Measurements from ENCODE around the gene SPTA1. TPM values are rescaled to one million over a fixed set of nuclear protein-coding genes. Genes with fewer than 3 reads are reported as not detected.

The SPTA1 gene
- polyA plus RNA-seq = under 1 TPM in 1 of 2 donors, not detected in 1; 0.04 TPM

DNA sequence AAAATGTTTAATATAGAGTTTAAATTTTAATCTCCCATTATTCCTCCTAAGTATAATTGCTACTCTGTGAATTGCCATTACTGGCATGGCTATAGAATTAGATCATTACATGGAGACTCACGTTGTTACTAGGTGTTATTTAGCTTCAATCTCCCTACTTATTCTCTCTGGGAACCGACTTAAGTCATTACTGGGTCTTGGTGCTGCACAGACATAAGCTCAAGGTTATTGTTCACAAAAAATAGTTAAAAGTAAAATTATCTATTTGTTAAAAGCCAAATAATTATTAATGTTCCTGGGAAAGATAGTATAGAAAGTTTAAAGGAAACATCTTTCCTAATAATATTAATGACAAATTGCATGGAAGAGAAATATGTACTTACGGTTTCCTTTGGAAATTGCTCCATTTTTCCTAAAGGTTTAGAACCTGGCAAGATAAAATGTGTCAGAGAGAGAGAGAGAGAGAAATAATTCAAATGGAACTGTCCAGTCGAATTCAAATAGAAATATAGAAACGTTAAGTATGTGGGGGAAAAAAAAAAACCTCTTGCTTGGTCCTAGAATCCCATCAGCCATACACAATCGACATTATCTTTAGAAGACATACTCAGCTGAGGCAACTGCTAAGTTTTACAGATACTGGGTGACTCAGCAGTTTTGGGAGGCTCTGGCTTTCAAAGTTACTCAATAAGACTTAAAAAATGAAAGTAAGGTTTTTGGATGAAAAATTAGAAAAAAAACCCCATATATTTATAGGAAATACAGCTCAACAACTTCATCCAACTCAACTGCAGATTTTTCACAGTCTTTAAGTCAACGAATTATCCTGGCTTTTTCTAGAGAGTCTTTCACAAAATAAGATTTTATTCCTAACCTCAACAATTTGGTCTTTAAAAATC is at the start of gene SPTA1:
Gene SPTA1, minus strand, starts transcription at position 605 of the 899 bp plus-strand sequence. Its CDS starts 198 bp downstream, at position 407.
- Histone ChIP-seq H3K27ac (ENCODE audit: low read depth in 2 of 2, low read length in 1 of 2) (no peak within 1 kb of the TSS), H3K4me3 (ENCODE audit: low read depth in 1 of 2, low read length in 2 of 2) (no peak within 1 kb of the TSS), H3K9me3 (ENCODE audit: control insufficient read depth in 2 of 2, insufficient read depth in 1 of 2, low read depth in 1 of 2, low read length in 1 of 2) (no peaks in the 10 kb centered on the region), H3K36me3 (ENCODE audit: control insufficient read depth in 2 of 2, insufficient read depth in 2 of 2, low read length in 1 of 2) (no peaks in the 10 kb centered on the region), H3K27me3 (ENCODE audit: control insufficient read depth in 1 of 2, insufficient read depth in 2 of 2, low read length in 2 of 2) (no peaks in the 10 kb centered on the region), H3K4me1 (ENCODE audit: control insufficient read depth in 2 of 2, insufficient read depth in 2 of 2, low read length in 1 of 2) (no peaks in the 10 kb centered on the region)
- WGBS, 2 donors = 52 to 62% methylated on average over 7 of the region's 7 CpGs

DNA sequence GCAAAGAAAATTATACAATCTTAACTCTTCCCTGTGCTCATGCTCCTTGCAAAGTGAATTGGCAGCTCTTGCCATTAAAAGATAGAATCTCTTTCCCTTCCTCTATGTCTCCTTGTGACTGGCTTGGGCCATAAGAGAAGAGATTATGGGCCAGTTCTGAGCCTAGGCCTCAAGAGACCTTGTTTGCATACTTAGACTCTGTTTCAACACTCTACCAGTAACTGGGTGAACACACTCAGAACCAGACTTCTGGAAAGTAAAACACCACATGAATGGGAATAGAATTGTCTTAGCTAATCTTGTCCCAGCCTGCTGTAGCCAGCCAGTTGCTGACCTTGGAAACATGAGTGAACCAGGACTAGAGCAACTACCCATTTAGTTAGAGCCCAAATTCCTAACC is 49.3 kb upstream of the SPTA1 start:
- Histone ChIP-seq H3K36me3 (ENCODE audit: control insufficient read depth in 2 of 2, insufficient read depth in 2 of 2, low read length in 1 of 2) (no peaks in the 10 kb centered on the region), H3K4me3 (ENCODE audit: low read depth in 1 of 2, low read length in 2 of 2) (no peak overlapping the region), H3K27ac (ENCODE audit: low read depth in 2 of 2, low read length in 1 of 2) (no peak overlapping the region), H3K9me3 (ENCODE audit: control insufficient read depth in 2 of 2, insufficient read depth in 1 of 2, low read depth in 1 of 2, low read length in 1 of 2) (peaks cover 0 to 2% of the 10 kb centered on the region in 2 donors), H3K4me1 (ENCODE audit: control insufficient read depth in 2 of 2, insufficient read depth in 2 of 2, low read length in 1 of 2) (no peaks in the 10 kb centered on the region), H3K27me3 (ENCODE audit: control insufficient read depth in 1 of 2, insufficient read depth in 2 of 2, low read length in 2 of 2) (no peaks in the 10 kb centered on the region)

- Histone ChIP-seq H3K27me3 (ENCODE audit: control insufficient read depth in 1 of 2, insufficient read depth in 2 of 2, low read length in 2 of 2) (no peaks in the 10 kb centered on the region), H3K27ac (ENCODE audit: low read depth in 2 of 2, low read length in 1 of 2) (no peak overlapping the region), H3K4me1 (ENCODE audit: control insufficient read depth in 2 of 2, insufficient read depth in 2 of 2, low read length in 1 of 2) (no peaks in the 10 kb centered on the region), H3K9me3 (ENCODE audit: control insufficient read depth in 2 of 2, insufficient read depth in 1 of 2, low read depth in 1 of 2, low read length in 1 of 2) (peaks cover 0 to 2% of the 10 kb centered on the region in 2 donors), H3K4me3 (ENCODE audit: low read depth in 1 of 2, low read length in 2 of 2) (no peak overlapping the region), H3K36me3 (ENCODE audit: control insufficient read depth in 2 of 2, insufficient read depth in 2 of 2, low read length in 1 of 2) (no peaks in the 10 kb centered on the region)
- 56 to 57% methylated on average over 2 of the region's 2 CpGs for WGBS, 2 donors
Measured at GRCh38 chr1:158732524-158732923, 46.0 kb upstream of the SPTA1 start.

DNA sequence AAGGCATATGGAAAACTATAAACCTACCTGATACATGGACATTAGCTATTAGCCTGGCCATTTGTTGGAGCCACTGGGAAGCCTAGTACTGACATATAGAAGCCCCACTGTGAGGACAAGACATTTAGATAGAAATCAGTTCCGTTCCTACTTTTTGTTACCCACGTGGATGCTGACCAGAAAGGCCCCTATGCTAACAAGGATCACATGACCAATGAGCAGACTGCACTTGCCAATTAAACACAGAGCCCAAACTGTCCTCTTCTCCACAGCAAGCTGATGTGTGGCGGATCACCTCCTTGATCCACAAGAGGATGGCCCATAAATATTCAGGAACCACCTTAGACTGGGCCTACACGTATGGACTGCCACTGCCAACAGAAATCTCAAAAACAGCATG is 45.2 kb upstream of the SPTA1 start:
- H3K27me3 ChIP-seq (ENCODE audit: control insufficient read depth in 1 of 2, insufficient read depth in 2 of 2, low read length in 2 of 2) = no peaks in the 10 kb centered on the region
- WGBS, 2 donors = 78 to 82% methylated on average over 4 of the region's 4 CpGs
- H3K4me3 ChIP-seq (ENCODE audit: low read depth in 1 of 2, low read length in 2 of 2) = no peak overlapping the region
- no peaks in the 10 kb centered on the region for H3K36me3 ChIP-seq (ENCODE audit: control insufficient read depth in 2 of 2, insufficient read depth in 2 of 2, low read length in 1 of 2)
- peaks cover 0 to 2% of the 10 kb centered on the region in 2 donors for H3K9me3 ChIP-seq (ENCODE audit: control insufficient read depth in 2 of 2, insufficient read depth in 1 of 2, low read depth in 1 of 2, low read length in 1 of 2)
- H3K27ac ChIP-seq (ENCODE audit: low read depth in 2 of 2, low read length in 1 of 2) = no peak overlapping the region
- no peaks in the 10 kb centered on the region for H3K4me1 ChIP-seq (ENCODE audit: control insufficient read depth in 2 of 2, insufficient read depth in 2 of 2, low read length in 1 of 2)

GRCh38 chr1:158730453-158730852 is 43.9 kb upstream of the SPTA1 start:
- Histone ChIP-seq H3K4me3 (ENCODE audit: low read depth in 1 of 2, low read length in 2 of 2) (no peak overlapping the region), H3K36me3 (ENCODE audit: control insufficient read depth in 2 of 2, insufficient read depth in 2 of 2, low read length in 1 of 2) (no peaks in the 10 kb centered on the region), H3K27me3 (ENCODE audit: control insufficient read depth in 1 of 2, insufficient read depth in 2 of 2, low read length in 2 of 2) (no peaks in the 10 kb centered on the region), H3K4me1 (ENCODE audit: control insufficient read depth in 2 of 2, insufficient read depth in 2 of 2, low read length in 1 of 2) (no peaks in the 10 kb centered on the region), H3K27ac (ENCODE audit: low read depth in 2 of 2, low read length in 1 of 2) (no peak overlapping the region), H3K9me3 (ENCODE audit: control insufficient read depth in 2 of 2, insufficient read depth in 1 of 2, low read depth in 1 of 2, low read length in 1 of 2) (peaks cover 0 to 2% of the 10 kb centered on the region in 2 donors)
- WGBS, 2 donors = 48 to 65% methylated on average over 4 of the region's 4 CpGs

DNA sequence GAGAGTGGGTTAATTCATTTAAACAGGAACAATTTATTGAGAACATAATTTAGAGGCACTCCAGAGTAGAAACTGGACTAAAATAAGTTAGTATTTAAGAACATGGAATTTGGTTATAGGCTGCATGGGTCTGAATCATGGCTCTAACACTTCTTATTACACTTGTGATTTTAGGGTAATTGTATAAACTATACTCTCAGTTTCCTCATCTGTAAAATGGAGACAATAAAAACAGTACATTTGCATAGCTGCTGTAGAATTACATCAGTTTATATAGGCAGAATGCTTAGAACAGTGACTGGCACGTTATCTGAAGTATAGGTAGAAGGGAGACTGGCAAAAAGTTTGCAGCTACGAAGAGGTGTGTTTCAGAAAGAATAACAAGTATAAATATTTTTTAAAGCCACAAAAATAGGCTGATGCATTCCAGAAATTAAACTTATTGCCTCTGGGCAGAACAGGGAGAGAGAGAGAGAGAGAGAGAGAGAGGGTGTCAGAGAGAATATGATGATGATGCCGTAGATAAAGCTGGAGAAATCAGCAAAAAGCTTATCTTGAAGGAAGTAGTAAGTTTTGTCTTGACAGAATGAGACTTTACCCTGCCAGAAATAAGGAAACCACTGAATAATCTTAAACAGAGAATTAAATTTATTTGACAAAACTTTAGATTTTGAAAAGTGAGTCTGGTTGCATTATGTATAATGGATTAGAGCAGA is 42.2 kb upstream of the SPTA1 start:
- H3K27ac ChIP-seq (ENCODE audit: low read depth in 2 of 2, low read length in 1 of 2) = no peak overlapping the region
- H3K4me3 ChIP-seq (ENCODE audit: low read depth in 1 of 2, low read length in 2 of 2) = no peak overlapping the region
- no peaks in the 10 kb centered on the region for H3K27me3 ChIP-seq (ENCODE audit: control insufficient read depth in 1 of 2, insufficient read depth in 2 of 2, low read length in 2 of 2)
- peaks cover 0 to under 1% of the 10 kb centered on the region in 2 donors for H3K9me3 ChIP-seq (ENCODE audit: control insufficient read depth in 2 of 2, insufficient read depth in 1 of 2, low read depth in 1 of 2, low read length in 1 of 2)
- H3K4me1 ChIP-seq (ENCODE audit: control insufficient read depth in 2 of 2, insufficient read depth in 2 of 2, low read length in 1 of 2) = no peaks in the 10 kb centered on the region
- WGBS, 2 donors = 59 to 67% methylated on average over 3 of the region's 3 CpGs
- no peaks in the 10 kb centered on the region for H3K36me3 ChIP-seq (ENCODE audit: control insufficient read depth in 2 of 2, insufficient read depth in 2 of 2, low read length in 1 of 2)

GRCh38 chr1:158724442-158724841 is 37.9 kb upstream of the SPTA1 start:
- WGBS, 2 donors = 91 to 97% methylated on average over 5 of the region's 5 CpGs

GRCh38 chr1:158720620-158721019 is 34.1 kb upstream of the SPTA1 start, which contains the start of gene OR6K3:
TSS of gene OR6K3 (minus strand) at chr1:158720720. CDS start at chr1:158718115, 2,605 bp downstream.
- H3K4me1 ChIP-seq (ENCODE audit: control insufficient read depth in 2 of 2, insufficient read depth in 2 of 2, low read length in 1 of 2) = no peaks in the 10 kb centered on the region
- H3K9me3 ChIP-seq (ENCODE audit: control insufficient read depth in 2 of 2, insufficient read depth in 1 of 2, low read depth in 1 of 2, low read length in 1 of 2) = no peaks in the 10 kb centered on the region
- no peaks in the 10 kb centered on the region for H3K27me3 ChIP-seq (ENCODE audit: control insufficient read depth in 1 of 2, insufficient read depth in 2 of 2, low read length in 2 of 2)
- H3K36me3 ChIP-seq (ENCODE audit: control insufficient read depth in 2 of 2, insufficient read depth in 2 of 2, low read length in 1 of 2) = no peaks in the 10 kb centered on the region
- 70 to 75% methylated on average over 2 of the region's 2 CpGs for WGBS, 2 donors
- H3K4me3 ChIP-seq (ENCODE audit: low read depth in 1 of 2, low read length in 2 of 2) = no peak within 1 kb of the TSS
- H3K27ac ChIP-seq (ENCODE audit: low read depth in 2 of 2, low read length in 1 of 2) = no peak within 1 kb of the TSS

More at GRCh38 chr1:158724442-158724841, 37.9 kb upstream of the SPTA1 start:
- Histone ChIP-seq H3K4me3 (ENCODE audit: low read depth in 1 of 2, low read length in 2 of 2) (no peak overlapping the region), H3K36me3 (ENCODE audit: control insufficient read depth in 2 of 2, insufficient read depth in 2 of 2, low read length in 1 of 2) (no peaks in the 10 kb centered on the region), H3K27me3 (ENCODE audit: control insufficient read depth in 1 of 2, insufficient read depth in 2 of 2, low read length in 2 of 2) (no peaks in the 10 kb centered on the region), H3K27ac (ENCODE audit: low read depth in 2 of 2, low read length in 1 of 2) (no peak overlapping the region), H3K4me1 (ENCODE audit: control insufficient read depth in 2 of 2, insufficient read depth in 2 of 2, low read length in 1 of 2) (no peaks in the 10 kb centered on the region), H3K9me3 (ENCODE audit: control insufficient read depth in 2 of 2, insufficient read depth in 1 of 2, low read depth in 1 of 2, low read length in 1 of 2) (no peaks in the 10 kb centered on the region)

DNA sequence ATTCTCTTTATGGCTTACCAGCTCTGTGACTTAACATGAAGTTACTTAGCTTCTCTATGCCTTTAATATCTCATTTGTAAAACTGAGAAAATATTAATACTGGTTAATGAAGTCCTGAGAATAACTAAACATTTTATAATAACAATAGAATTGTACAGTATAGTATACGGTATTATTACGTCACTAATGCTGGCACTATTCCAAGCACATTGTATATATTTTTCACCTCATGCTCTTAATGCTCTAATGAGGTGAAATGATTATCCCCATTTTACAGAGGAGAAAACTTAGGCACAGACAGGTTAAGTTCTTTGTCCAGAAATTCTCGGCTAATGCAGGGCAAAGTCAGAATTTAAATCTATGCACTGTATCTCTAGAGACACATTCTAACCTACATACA is 33.1 kb upstream of the SPTA1 start:
- Histone ChIP-seq H3K4me3 (ENCODE audit: low read depth in 1 of 2, low read length in 2 of 2) (no peak overlapping the region), H3K27ac (ENCODE audit: low read depth in 2 of 2, low read length in 1 of 2) (no peak overlapping the region), H3K27me3 (ENCODE audit: control insufficient read depth in 1 of 2, insufficient read depth in 2 of 2, low read length in 2 of 2) (no peaks in the 10 kb centered on the region), H3K36me3 (ENCODE audit: control insufficient read depth in 2 of 2, insufficient read depth in 2 of 2, low read length in 1 of 2) (no peaks in the 10 kb centered on the region), H3K4me1 (ENCODE audit: control insufficient read depth in 2 of 2, insufficient read depth in 2 of 2, low read length in 1 of 2) (no peaks in the 10 kb centered on the region), H3K9me3 (ENCODE audit: control insufficient read depth in 2 of 2, insufficient read depth in 1 of 2, low read depth in 1 of 2, low read length in 1 of 2) (no peaks in the 10 kb centered on the region)
- 48 to 57% methylated on average over 3 of the region's 3 CpGs for WGBS, 2 donors
